Sciatic nerve (tissue), 2 donors: Measurements from ENCODE around the gene OCLN. TPM values are rescaled to one million over a fixed set of nuclear protein-coding genes. Genes with fewer than 3 reads are reported as not detected.
A peak's percentile ranks its signal among the peaks of the same experiment; 100 is the strongest.
"Not testable (repeated sequence)": the region's sequence is repeated elsewhere in the genome, so short reads cannot be mapped to it uniquely, and the experiment has no call there.

ENCODE experiments used
- ATAC-seq: fragments of 200-7000 bp; cut with Tn5 transposase; one replicate; pipeline ENCODE4 v1.9.1; 2020; ENCODE audit warnings: mild to moderate bottlenecking, moderate library complexity
- DNase-seq: peaks from one replicate; pipeline ENCODE4 v3.0.0-alpha.2; 2020; ENCODE audit warnings: low spot score
- intact Hi-C: fragments of 100-400 bp; cut with DNase I; formaldehyde crosslinking; loops from one replicate; pipeline ENCODE4 v1.14.2; 2022
- total RNA-seq: library from RNA; stranded (reverse); fragmentation: NEBNext Ultra II Directional; extraction: Animal tissue kit (Norgen Biotek cat#: 25700); gene quantifications from one replicate; pipeline ENCODE4 v1.2.1, GENCODE V29; 2021
- donor health status: DM: no; HTN: no; CAD: no.
- donor health status: DM: no; HTN: no; CAD: no.

Gene OCLN
- total RNA-seq, 1 donor from 2014 or later: 18.5 TPM

DNA sequence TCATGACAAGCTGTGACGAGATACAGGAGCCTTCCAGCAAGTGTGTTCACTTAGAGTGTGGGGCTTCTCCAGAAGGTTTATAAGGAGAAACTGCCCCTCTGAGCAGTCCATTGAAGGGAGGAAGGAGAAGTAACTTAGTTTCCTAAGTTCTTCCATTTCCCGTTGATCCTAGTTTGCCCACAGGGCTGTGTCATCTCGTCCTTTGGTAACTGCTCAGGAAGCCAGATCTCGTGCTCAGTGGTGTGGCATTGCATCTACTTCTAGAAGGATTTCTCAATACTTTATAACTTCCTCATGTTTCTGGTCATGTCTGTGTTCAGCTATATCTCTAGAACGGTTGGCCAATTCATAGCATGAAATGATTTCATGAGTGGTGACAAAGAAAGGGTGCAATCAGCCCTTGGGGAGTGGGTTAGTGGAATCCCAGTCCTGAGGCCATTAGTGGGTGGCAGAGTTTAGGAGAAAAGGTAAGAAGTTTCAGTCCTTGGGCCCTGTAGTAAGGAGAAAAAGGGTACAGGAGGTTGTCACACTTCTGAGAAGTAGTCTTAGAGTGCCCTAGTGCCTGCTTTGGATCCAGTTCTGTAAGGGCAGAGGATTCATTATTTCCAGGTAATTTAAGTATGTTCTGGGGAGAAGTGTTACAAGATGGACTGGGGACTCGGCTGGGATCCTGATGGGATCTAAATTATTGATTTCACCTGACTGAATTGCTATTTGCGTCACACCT, 103.7 kb downstream of the OCLN start:
- ATAC-seq: peak; percentile 88
- DNase-seq, intact Hi-C loops: not testable (repeated sequence)

DNA sequence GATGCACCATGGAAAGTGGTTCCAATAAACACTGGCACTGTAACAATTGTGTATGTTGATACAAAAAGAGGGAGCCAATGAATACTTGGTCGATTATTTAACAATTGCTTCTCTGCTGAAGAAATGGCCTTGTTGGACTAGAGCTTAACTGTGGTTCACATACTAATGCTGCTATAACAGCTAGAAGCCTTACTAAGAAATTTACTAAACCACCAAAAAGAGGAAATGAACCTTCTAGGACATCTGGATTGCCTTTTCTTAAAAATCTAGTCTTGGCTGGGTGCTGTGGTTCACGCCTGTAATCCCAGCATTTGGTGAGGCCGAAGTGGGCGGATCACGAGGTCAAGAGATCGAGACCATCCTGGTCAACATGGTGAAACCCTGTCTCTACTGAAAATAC, 109.4 kb downstream of the OCLN start:
- peak; percentile 62 for ATAC-seq
- DNase-seq, intact Hi-C loops: not testable (repeated sequence)

- ATAC-seq: peak; percentile 64
- DNase-seq, intact Hi-C loops: not testable (repeated sequence)
These were observed 114.2 kb downstream of the OCLN start for GRCh38 chr5:69606839-69607238.

Other genes with a start within 250 kb of the OCLN start
- gene CCDC125, start 160.0 kb upstream of the OCLN start, total RNA-seq: 7.5 TPM
- 37.7 TPM for gene AK6, start 123.3 kb upstream of the OCLN start, total RNA-seq
- 28.1 TPM for gene TAF9, start 123.3 kb upstream of the OCLN start, total RNA-seq
- gene RAD17, start 123.0 kb upstream of the OCLN start, total RNA-seq: 22.7 TPM
- 3.6 TPM for gene MARVELD2, start 77.7 kb upstream of the OCLN start, total RNA-seq
- 29.9 TPM for gene GTF2H2C, start 67.4 kb downstream of the OCLN start, total RNA-seq